Ovary (tissue), 9 donors: ENCODE measurements around the gene TCEA2. TPM values are rescaled to one million over a fixed set of nuclear protein-coding genes. Genes with fewer than 3 reads are reported as not detected.

Experiments
- DNase-seq, 5 donors: peaks; one replicate each; pipeline ENCODE4 v3.0.0-alpha.2; 2019 to 2020
- H3K27ac ChIP-seq, 2 donors: fragments of 200-600 bp; one replicate each; pipeline versions ENCODE4 v1.5.1 to v1.8.0; 2019 to 2022
- H3K27me3 ChIP-seq: fragments of 200-600 bp; one replicate; pipeline ENCODE4 v1.8.0; 2022
- H3K36me3 ChIP-seq: fragments of 200-600 bp; sonication (generic); one replicate; pipeline ENCODE4 v1.5.1; 2019
- H3K4me1 ChIP-seq: one replicate; pipeline ENCODE4 v1.8.1; 2013; ENCODE audit warnings: mild to moderate bottlenecking, moderate library complexity; ENCODE audit not compliant: insufficient read depth
- H3K4me3 ChIP-seq: fragments of 200-600 bp; sonication (generic); one replicate; pipeline ENCODE4 v1.5.1; 2017
- H3K9me3 ChIP-seq, 2 donors: fragments of 200-600 bp in 1 of 2; sonication (generic) in 1 of 2; one replicate each; pipeline versions ENCODE4 v1.5.1 to v1.8.1; 2013 to 2019; ENCODE audit warnings: mild to moderate bottlenecking in 1 of 2, moderate library complexity in 1 of 2
- EP300 ChIP-seq: sonication (generic); formaldehyde crosslinking; IDR thresholded peaks from one replicate; pipeline ENCODE4 v1.6.1; 2017; ENCODE audit warnings: antibody characterized with exemption
- POLR2A ChIP-seq: fragments of 450-650 bp; IDR thresholded peaks from one replicate; pipeline ENCODE4 v1.6.1; 2017; ENCODE audit warnings: antibody characterized with exemption, mild to moderate bottlenecking, moderate library complexity
- WGBS, 3 donors: extraction: QIAGEN DNeasy Blood & Tissue Kit in 1 of 3; methylation state at CpG; one replicate each; pipeline versions ENCODE4 v1.1.5 to v1.1.7; 2013 to 2017; 5-methylcytosine and 5-hydroxymethylcytosine counted together
- intact Hi-C, 4 donors: fragments of 100-400 bp; cut with DNase I; formaldehyde crosslinking; loops; one replicate each; pipeline versions ENCODE4 v1.11.0 to v1.15.1; 2022 to 2023
- polyA plus RNA-seq, 2 donors: library from polyadenylated mRNA; stranded (reverse); fragments of 200-250 nt in 1 of 2; fragments of 350-450 nt in 1 of 2; fragmentation: Illumina TruSeq in 1 of 2; extraction: RNeasy Lipid Tissue Mini Kit (QIAGEN cat#74804) in 1 of 2; gene quantifications; one replicate each; pipeline ENCODE4 v1.2.3, GENCODE V29; 2013 to 2014
- total RNA-seq, 7 donors: library from RNA; depleted of rRNA in 2 of 7; stranded (reverse); fragments of >200 nt in 2 of 7; fragmentation: NEBNext Ultra II Directional in 3 of 7; extraction: Animal tissue kit (Norgen Biotek cat#: 25700) in 3 of 7; gene quantifications; one replicate each; pipeline versions ENCODE4 v1.1.0 to v1.2.4, GENCODE V29; 2016 to 2023
- TF ChIP-seq, protein P1 (sequence below), 3 donors: fragments of 450-650 bp in 2 of 3; fragments of 200-600 bp in 1 of 3; IDR thresholded peaks; one replicate each; pipeline versions ENCODE4 v1.5.1 to v1.8.0; 2016 to 2022; ENCODE audit warnings: antibody characterized with exemption in 3 of 3, mild to moderate bottlenecking in 1 of 3
- donor health status: DM: no; HTN: no; CAD: no; lungs with moderate emphysema.
- donor health status: DM: no; HTN: no; CAD: no.
- donor health status: Bipolar disorder and iron deficiency.
- donor health status: DM: yes; HTN: yes; CAD: no.
- donor health status: DM: no; HTN: no; CAD: no.
- donor health status: DM: yes; HTN: yes; CAD: no.

TCEA2 gene
- total and polyA plus RNA-seq, 9 donors = 20.0 to 93.5 (median 71.9) TPM

DNA sequence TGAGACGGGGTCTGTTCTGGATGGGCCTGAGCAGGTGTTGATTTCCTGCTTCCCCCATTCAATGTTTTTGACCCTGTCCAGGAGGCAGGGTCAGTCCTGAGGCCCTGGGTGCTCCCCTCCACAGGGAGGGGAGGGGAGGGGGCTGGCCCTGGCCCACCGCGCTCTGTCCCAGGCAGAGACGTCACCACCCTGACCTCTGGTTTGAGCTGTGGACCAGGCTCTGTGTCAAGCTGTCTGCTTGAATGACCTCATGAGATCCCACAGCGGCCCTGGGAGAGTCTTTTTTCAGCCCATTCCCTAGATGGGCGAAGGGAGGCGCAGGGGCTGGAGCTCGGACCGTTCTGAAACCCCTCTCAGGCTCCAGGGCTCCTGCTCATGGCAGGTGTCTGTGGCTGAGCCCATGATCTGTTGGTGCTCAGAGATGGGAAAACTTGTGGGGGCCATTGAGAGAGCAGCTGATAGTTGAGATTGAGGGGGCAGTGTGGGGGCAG lies 30.1 kb downstream of the TCEA2 start:
- WGBS, 3 donors = 21 to 54% (median 44%) methylated on average over 9 of the region's 9 CpGs

DNA sequence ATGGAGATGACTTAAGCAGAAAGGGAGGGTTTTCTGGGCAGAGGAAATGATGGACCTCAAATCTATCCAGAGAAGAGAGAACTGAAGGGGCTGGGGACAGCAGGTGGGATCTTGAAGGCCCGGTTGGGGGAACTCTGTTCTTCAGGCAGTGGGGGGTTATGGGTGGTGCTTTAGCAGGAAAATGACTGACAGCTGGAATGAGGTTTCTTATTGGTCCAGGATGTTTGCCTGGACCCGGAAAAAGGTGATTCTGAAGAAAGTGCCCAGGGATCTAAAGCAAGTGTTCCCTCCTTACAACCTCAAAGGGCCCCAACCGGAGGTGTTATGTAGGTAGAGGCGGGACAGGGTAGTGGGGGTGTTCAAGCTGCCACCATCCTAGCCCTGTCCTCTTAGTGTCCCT lies 32.5 kb downstream of the TCEA2 start:
- no peaks in the 10 kb centered on the region for H3K36me3 ChIP-seq
- TF ChIP-seq EP300 (no peak), POLR2A (no peak)
- TF ChIP-seq, protein P1, sequence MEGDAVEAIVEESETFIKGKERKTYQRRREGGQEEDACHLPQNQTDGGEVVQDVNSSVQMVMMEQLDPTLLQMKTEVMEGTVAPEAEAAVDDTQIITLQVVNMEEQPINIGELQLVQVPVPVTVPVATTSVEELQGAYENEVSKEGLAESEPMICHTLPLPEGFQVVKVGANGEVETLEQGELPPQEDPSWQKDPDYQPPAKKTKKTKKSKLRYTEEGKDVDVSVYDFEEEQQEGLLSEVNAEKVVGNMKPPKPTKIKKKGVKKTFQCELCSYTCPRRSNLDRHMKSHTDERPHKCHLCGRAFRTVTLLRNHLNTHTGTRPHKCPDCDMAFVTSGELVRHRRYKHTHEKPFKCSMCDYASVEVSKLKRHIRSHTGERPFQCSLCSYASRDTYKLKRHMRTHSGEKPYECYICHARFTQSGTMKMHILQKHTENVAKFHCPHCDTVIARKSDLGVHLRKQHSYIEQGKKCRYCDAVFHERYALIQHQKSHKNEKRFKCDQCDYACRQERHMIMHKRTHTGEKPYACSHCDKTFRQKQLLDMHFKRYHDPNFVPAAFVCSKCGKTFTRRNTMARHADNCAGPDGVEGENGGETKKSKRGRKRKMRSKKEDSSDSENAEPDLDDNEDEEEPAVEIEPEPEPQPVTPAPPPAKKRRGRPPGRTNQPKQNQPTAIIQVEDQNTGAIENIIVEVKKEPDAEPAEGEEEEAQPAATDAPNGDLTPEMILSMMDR (IDR thresholded peaks at IDR 0.05) = no peak
- no peak for DNase-seq
- no peak overlapping the region for H3K4me3 ChIP-seq
- H3K4me1 ChIP-seq = no peaks in the 10 kb centered on the region
- H3K9me3 ChIP-seq = no peaks in the 10 kb centered on the region
- no peaks in the 10 kb centered on the region for H3K27me3 ChIP-seq
- intact Hi-C loops = no loop called here
- no peak overlapping the region for H3K27ac ChIP-seq
- WGBS, 3 donors = 79 to 84% (median 80%) methylated on average over 4 of the region's 4 CpGs

More for the DNA sequence above, 30.1 kb downstream of the TCEA2 start:
- H3K9me3 ChIP-seq = no peaks in the 10 kb centered on the region
- TF ChIP-seq, protein P1 (IDR thresholded peaks at IDR 0.05) = no peak
- TF ChIP-seq POLR2A (no peak), EP300 (no peak)
- no peak for DNase-seq
- intact Hi-C loops = no loop called here
- no peaks in the 10 kb centered on the region for H3K27me3 ChIP-seq
- no peaks in the 10 kb centered on the region for H3K36me3 ChIP-seq
- H3K27ac ChIP-seq = no peak overlapping the region
- no peak overlapping the region for H3K4me3 ChIP-seq
- no peaks in the 10 kb centered on the region for H3K4me1 ChIP-seq

DNA sequence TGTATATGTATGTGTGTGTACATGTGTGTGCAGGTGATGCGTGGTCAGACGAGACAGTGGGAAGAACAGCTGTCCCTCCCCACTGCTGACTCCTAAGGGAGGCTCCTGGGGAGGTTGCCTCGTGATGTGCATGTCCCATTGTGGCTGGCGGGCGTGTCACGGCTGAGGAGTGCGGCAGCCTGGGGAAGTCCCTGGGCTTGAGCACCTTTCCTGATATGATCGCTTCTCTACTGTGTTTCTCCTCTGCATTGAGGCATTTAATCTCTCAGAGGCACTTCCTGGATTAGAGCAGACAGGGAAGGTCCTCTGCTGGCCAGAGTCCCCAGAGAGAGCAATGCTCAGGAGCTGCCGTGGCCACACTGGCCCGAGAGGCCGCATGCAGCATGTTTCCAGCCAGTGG lies 32.9 kb downstream of the TCEA2 start:
- no peak overlapping the region for H3K4me3 ChIP-seq
- intact Hi-C loops = no loop called here
- H3K9me3 ChIP-seq = no peaks in the 10 kb centered on the region
- H3K4me1 ChIP-seq = no peaks in the 10 kb centered on the region
- no peak overlapping the region for H3K27ac ChIP-seq
- no peaks in the 10 kb centered on the region for H3K36me3 ChIP-seq
- 87 to 94% (median 90%) methylated on average over 11 of the region's 11 CpGs for WGBS, 3 donors
- no peak for DNase-seq
- no peak for TF ChIP-seq EP300
- TF ChIP-seq, protein P1 (IDR thresholded peaks at IDR 0.05) = no peak
- TF ChIP-seq POLR2A = no peak
- H3K27me3 ChIP-seq = no peaks in the 10 kb centered on the region

DNA sequence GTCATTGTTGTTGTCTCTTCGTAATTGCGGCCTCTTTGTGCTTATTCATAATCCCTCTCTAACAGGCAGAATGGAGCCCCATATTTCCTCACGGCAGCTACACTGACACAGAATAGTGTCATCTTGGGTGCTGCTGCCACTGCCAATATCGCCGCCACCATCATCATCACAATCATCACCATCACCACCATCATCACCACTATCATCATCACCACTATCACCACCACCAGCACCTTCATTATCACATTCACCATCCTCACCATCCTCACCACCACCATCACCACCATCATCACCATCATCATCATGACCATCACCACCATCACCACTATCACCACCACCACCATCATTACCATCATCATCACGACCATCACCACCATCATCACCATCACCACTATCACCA lies 33.5 kb downstream of the TCEA2 start:
- no peak overlapping the region for H3K4me3 ChIP-seq
- no peak for TF ChIP-seq POLR2A
- TF ChIP-seq EP300 = no peak
- TF ChIP-seq, protein P1 (IDR thresholded peaks at IDR 0.05) = no peak
- no peaks in the 10 kb centered on the region for H3K27me3 ChIP-seq
- intact Hi-C loops = no loop called here
- H3K4me1 ChIP-seq = no peaks in the 10 kb centered on the region
- 77 to 98% (median 80%) methylated on average over 6 of the region's 6 CpGs for WGBS, 3 donors
- no peak overlapping the region for H3K27ac ChIP-seq
- H3K9me3 ChIP-seq = no peaks in the 10 kb centered on the region
- no peak for DNase-seq
- H3K36me3 ChIP-seq = no peaks in the 10 kb centered on the region
